Measurements from ENCODE around the gene NELL1. TPM values are rescaled to one million over a fixed set of nuclear protein-coding genes. Genes with fewer than 3 reads are reported as not detected.

NELL1 gene
- polyA plus RNA-seq, 4 donors = 0.18 to 5.1 TPM; not detected in 2

GRCh38 chr11:21105196-21105917 is 436.0 kb downstream of the NELL1 start:
- no peaks in the 10 kb centered on the region for H3K36me3 ChIP-seq (ENCODE audit: control insufficient read depth in 3 of 3, insufficient read depth in 2 of 3, low read depth in 1 of 3, low read length in 3 of 3)
- no peak overlapping the region for H3K4me3 ChIP-seq (ENCODE audit: low read depth in 1 of 3, low read length in 3 of 3)
- FAIRE-seq (no peak), DNase-seq (no peak)
- H3K27me3 ChIP-seq (ENCODE audit: control insufficient read depth in 3 of 3, insufficient read depth in 3 of 3, low read length in 3 of 3) = no peaks in the 10 kb centered on the region
- no peaks in the 10 kb centered on the region for H3K4me1 ChIP-seq (ENCODE audit: control insufficient read depth in 3 of 3, insufficient read depth in 2 of 3, low read depth in 1 of 3, low read length in 2 of 3)
- no peaks in the 10 kb centered on the region for H3K9me3 ChIP-seq (ENCODE audit: control insufficient read depth in 2 of 2, insufficient read depth in 1 of 2, low read depth in 1 of 2, low read length in 1 of 2)
- H3K27ac ChIP-seq (ENCODE audit: low read depth in 1 of 3, low read length in 2 of 3) = no peak overlapping the region
- WGBS, 3 donors = 51 to 74% (median 55%) methylated on average over 5 of the region's 5 CpGs

GRCh38 chr11:21109341-21109740 is 440.0 kb downstream of the NELL1 start:
- Histone ChIP-seq H3K36me3 (ENCODE audit: control insufficient read depth in 3 of 3, insufficient read depth in 2 of 3, low read depth in 1 of 3, low read length in 3 of 3) (no peaks in the 10 kb centered on the region), H3K9me3 (ENCODE audit: control insufficient read depth in 2 of 2, insufficient read depth in 1 of 2, low read depth in 1 of 2, low read length in 1 of 2) (no peaks in the 10 kb centered on the region), H3K4me3 (ENCODE audit: low read depth in 1 of 3, low read length in 3 of 3) (no peak overlapping the region), H3K27me3 (ENCODE audit: control insufficient read depth in 3 of 3, insufficient read depth in 3 of 3, low read length in 3 of 3) (no peaks in the 10 kb centered on the region), H3K27ac (ENCODE audit: low read depth in 1 of 3, low read length in 2 of 3) (no peak overlapping the region), H3K4me1 (ENCODE audit: control insufficient read depth in 3 of 3, insufficient read depth in 2 of 3, low read depth in 1 of 3, low read length in 2 of 3) (peaks cover 0 to 4% (median 0%) of the 10 kb centered on the region in 3 donors)
- FAIRE-seq (no peak), DNase-seq (peak in 1 of 2 donors; percentile 58)
- 87 to 89% (median 89%) methylated on average over 2 of the region's 2 CpGs for WGBS, 3 donors

- DNase-seq (no peak), FAIRE-seq (no peak)
- H3K27me3 ChIP-seq (ENCODE audit: control insufficient read depth in 3 of 3, insufficient read depth in 3 of 3, low read length in 3 of 3) = no peaks in the 10 kb centered on the region
- H3K36me3 ChIP-seq (ENCODE audit: control insufficient read depth in 3 of 3, insufficient read depth in 2 of 3, low read depth in 1 of 3, low read length in 3 of 3) = no peaks in the 10 kb centered on the region
- WGBS, 3 donors = 85 to 97% (median 93%) methylated on average over 1 of the region's 1 CpG
- no peak overlapping the region for H3K4me3 ChIP-seq (ENCODE audit: low read depth in 1 of 3, low read length in 3 of 3)
- H3K4me1 ChIP-seq (ENCODE audit: control insufficient read depth in 3 of 3, insufficient read depth in 2 of 3, low read depth in 1 of 3, low read length in 2 of 3) = peaks cover 0 to 4% (median 0%) of the 10 kb centered on the region in 3 donors
- H3K27ac ChIP-seq (ENCODE audit: low read depth in 1 of 3, low read length in 2 of 3) = no peak overlapping the region
- no peaks in the 10 kb centered on the region for H3K9me3 ChIP-seq (ENCODE audit: control insufficient read depth in 2 of 2, insufficient read depth in 1 of 2, low read depth in 1 of 2, low read length in 1 of 2)
These were observed 441.0 kb downstream of the NELL1 start for GRCh38 chr11:21110415-21110814.

GRCh38 chr11:21113876-21114275 is 444.5 kb downstream of the NELL1 start:
- DNase-seq (peak in 1 of 2 donors; percentile 67), FAIRE-seq (no peak)
- Histone ChIP-seq H3K27me3 (ENCODE audit: control insufficient read depth in 3 of 3, insufficient read depth in 3 of 3, low read length in 3 of 3) (no peaks in the 10 kb centered on the region), H3K27ac (ENCODE audit: low read depth in 1 of 3, low read length in 2 of 3) (peak overlapping the region in 1 of 3 donors; percentile 6), H3K4me3 (ENCODE audit: low read depth in 1 of 3, low read length in 3 of 3) (no peak overlapping the region), H3K9me3 (ENCODE audit: control insufficient read depth in 2 of 2, insufficient read depth in 1 of 2, low read depth in 1 of 2, low read length in 1 of 2) (no peaks in the 10 kb centered on the region), H3K4me1 (ENCODE audit: control insufficient read depth in 3 of 3, insufficient read depth in 2 of 3, low read depth in 1 of 3, low read length in 2 of 3) (peaks cover 0 to 13% (median 0%) of the 10 kb centered on the region in 3 donors), H3K36me3 (ENCODE audit: control insufficient read depth in 3 of 3, insufficient read depth in 2 of 3, low read depth in 1 of 3, low read length in 3 of 3) (no peaks in the 10 kb centered on the region)
- 28 to 66% (median 31%) methylated on average over 3 of the region's 3 CpGs for whole genome bisulfite sequencing, 3 donors

- Histone ChIP-seq H3K36me3 (ENCODE audit: control insufficient read depth in 3 of 3, insufficient read depth in 2 of 3, low read depth in 1 of 3, low read length in 3 of 3) (no peaks in the 10 kb centered on the region), H3K4me3 (ENCODE audit: low read depth in 1 of 3, low read length in 3 of 3) (no peak overlapping the region), H3K9me3 (ENCODE audit: control insufficient read depth in 2 of 2, insufficient read depth in 1 of 2, low read depth in 1 of 2, low read length in 1 of 2) (no peaks in the 10 kb centered on the region), H3K27ac (ENCODE audit: low read depth in 1 of 3, low read length in 2 of 3) (peak overlapping the region in 1 of 3 donors; percentile 47), H3K4me1 (ENCODE audit: control insufficient read depth in 3 of 3, insufficient read depth in 2 of 3, low read depth in 1 of 3, low read length in 2 of 3) (peaks cover 0 to 13% (median 0%) of the 10 kb centered on the region in 3 donors), H3K27me3 (ENCODE audit: control insufficient read depth in 3 of 3, insufficient read depth in 3 of 3, low read length in 3 of 3) (no peaks in the 10 kb centered on the region)
- WGBS, 3 donors = 50 to 81% (median 62%) methylated on average over 1 of the region's 1 CpG
- FAIRE-seq (no peak), DNase-seq (peak; percentile 5 to 69)
These were observed 446.6 kb downstream of the NELL1 start for GRCh38 chr11:21116009-21116408.

GRCh38 chr11:21119411-21119810 is 450.0 kb downstream of the NELL1 start:
- WGBS, 3 donors = 20 to 42% (median 31%) methylated on average over 3 of the region's 3 CpGs
- no peak overlapping the region for H3K27ac ChIP-seq (ENCODE audit: low read depth in 1 of 3, low read length in 2 of 3)
- no peaks in the 10 kb centered on the region for H3K27me3 ChIP-seq (ENCODE audit: control insufficient read depth in 3 of 3, insufficient read depth in 3 of 3, low read length in 3 of 3)
- no peak overlapping the region for H3K4me3 ChIP-seq (ENCODE audit: low read depth in 1 of 3, low read length in 3 of 3)
- DNase-seq (no peak), FAIRE-seq (no peak)
- peaks cover 0 to 9% (median 0%) of the 10 kb centered on the region in 3 donors for H3K4me1 ChIP-seq (ENCODE audit: control insufficient read depth in 3 of 3, insufficient read depth in 2 of 3, low read depth in 1 of 3, low read length in 2 of 3)
- no peaks in the 10 kb centered on the region for H3K9me3 ChIP-seq (ENCODE audit: control insufficient read depth in 2 of 2, insufficient read depth in 1 of 2, low read depth in 1 of 2, low read length in 1 of 2)
- no peaks in the 10 kb centered on the region for H3K36me3 ChIP-seq (ENCODE audit: control insufficient read depth in 3 of 3, insufficient read depth in 2 of 3, low read depth in 1 of 3, low read length in 3 of 3)

- WGBS, 3 donors = 91 to 94% (median 92%) methylated on average over 1 of the region's 1 CpG
- no peaks in the 10 kb centered on the region for H3K36me3 ChIP-seq (ENCODE audit: control insufficient read depth in 3 of 3, insufficient read depth in 2 of 3, low read depth in 1 of 3, low read length in 3 of 3)
- H3K4me3 ChIP-seq (ENCODE audit: low read depth in 1 of 3, low read length in 3 of 3) = no peak overlapping the region
- DNase-seq (no peak), FAIRE-seq (no peak)
- no peak overlapping the region for H3K27ac ChIP-seq (ENCODE audit: low read depth in 1 of 3, low read length in 2 of 3)
- no peaks in the 10 kb centered on the region for H3K27me3 ChIP-seq (ENCODE audit: control insufficient read depth in 3 of 3, insufficient read depth in 3 of 3, low read length in 3 of 3)
- H3K9me3 ChIP-seq (ENCODE audit: control insufficient read depth in 2 of 2, insufficient read depth in 1 of 2, low read depth in 1 of 2, low read length in 1 of 2) = no peaks in the 10 kb centered on the region
- H3K4me1 ChIP-seq (ENCODE audit: control insufficient read depth in 3 of 3, insufficient read depth in 2 of 3, low read depth in 1 of 3, low read length in 2 of 3) = peaks cover 0 to 2% (median 0%) of the 10 kb centered on the region in 3 donors
These were observed 452.6 kb downstream of the NELL1 start for GRCh38 chr11:21121991-21122390.

- Histone ChIP-seq H3K4me1 (ENCODE audit: control insufficient read depth in 3 of 3, insufficient read depth in 2 of 3, low read depth in 1 of 3, low read length in 2 of 3) (peaks cover 0 to 2% (median 0%) of the 10 kb centered on the region in 3 donors), H3K9me3 (ENCODE audit: control insufficient read depth in 2 of 2, insufficient read depth in 1 of 2, low read depth in 1 of 2, low read length in 1 of 2) (no peaks in the 10 kb centered on the region), H3K36me3 (ENCODE audit: control insufficient read depth in 3 of 3, insufficient read depth in 2 of 3, low read depth in 1 of 3, low read length in 3 of 3) (no peaks in the 10 kb centered on the region), H3K4me3 (ENCODE audit: low read depth in 1 of 3, low read length in 3 of 3) (no peak overlapping the region), H3K27ac (ENCODE audit: low read depth in 1 of 3, low read length in 2 of 3) (no peak overlapping the region), H3K27me3 (ENCODE audit: control insufficient read depth in 3 of 3, insufficient read depth in 3 of 3, low read length in 3 of 3) (no peaks in the 10 kb centered on the region)
- DNase-seq (no peak), FAIRE-seq (no peak)
- 88 to 96% (median 95%) methylated on average over 3 of the region's 3 CpGs for WGBS, 3 donors
These were observed 453.1 kb downstream of the NELL1 start for GRCh38 chr11:21122523-21122922.

Measured in small intestine (tissue), 7 donors.